GM18508 (cell line): ENCODE data around the gene CPLANE2.
"Not testable (repeated sequence)": the region's sequence is repeated elsewhere in the genome, so short reads cannot be mapped to it uniquely, and the experiment has no call there.

Experiments used
- ATAC-seq: cut with Tn5 transposase; IDR thresholded peaks from one replicate; pipeline ENCODE4 v1.9.1; 2021; ENCODE audit warnings: moderate number of reproducible peaks; ENCODE audit not compliant: insufficient read depth, unreplicated experiment

The CPLANE2 gene, protein sequence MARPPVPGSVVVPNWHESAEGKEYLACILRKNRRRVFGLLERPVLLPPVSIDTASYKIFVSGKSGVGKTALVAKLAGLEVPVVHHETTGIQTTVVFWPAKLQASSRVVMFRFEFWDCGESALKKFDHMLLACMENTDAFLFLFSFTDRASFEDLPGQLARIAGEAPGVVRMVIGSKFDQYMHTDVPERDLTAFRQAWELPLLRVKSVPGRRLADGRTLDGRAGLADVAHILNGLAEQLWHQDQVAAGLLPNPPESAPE

DNA sequence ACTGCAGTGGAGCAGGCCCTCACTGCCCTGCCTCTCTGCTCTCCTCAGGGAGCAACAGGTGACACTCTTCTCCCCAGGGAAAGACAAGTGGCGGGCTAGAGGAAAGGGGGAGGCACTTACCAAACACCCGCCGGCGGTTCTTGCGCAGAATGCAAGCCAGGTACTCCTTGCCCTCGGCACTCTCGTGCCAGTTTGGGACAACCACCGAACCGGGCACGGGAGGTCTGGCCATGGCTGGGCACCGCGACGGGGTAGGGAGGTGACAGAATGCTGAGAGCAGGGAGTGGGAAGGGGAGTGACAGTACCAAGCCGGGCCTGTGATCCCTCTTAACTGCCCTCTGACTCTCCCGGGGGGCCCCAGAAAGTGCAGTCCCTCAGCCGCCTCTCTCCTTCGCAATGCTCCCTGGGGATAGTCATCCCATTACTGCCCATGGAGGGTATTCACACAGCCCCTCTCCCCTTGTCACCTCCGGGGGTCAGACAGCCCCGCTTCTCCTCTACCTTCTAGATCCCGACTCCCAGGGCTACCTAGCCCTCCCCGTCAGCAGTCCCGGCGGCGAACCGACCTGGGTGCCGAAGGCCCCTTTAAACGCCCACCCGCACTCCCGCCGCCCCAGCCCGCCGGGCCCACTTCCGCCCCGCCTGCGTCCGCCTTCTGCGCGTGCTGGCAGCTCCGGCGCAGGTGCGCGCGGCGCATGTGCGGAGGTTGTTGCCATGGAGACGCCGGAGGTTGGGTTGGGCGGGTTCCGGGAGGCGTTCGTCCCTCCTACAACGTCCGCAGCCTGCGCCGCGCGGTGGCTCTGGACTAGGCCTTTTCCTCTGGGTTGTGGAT is at the start of gene CPLANE2:
CPLANE2 (minus strand) TSS at position 673 of the 832 bp plus-strand sequence; CDS start at position 232, 441 bp downstream.
- no peak for ATAC-seq

DNA sequence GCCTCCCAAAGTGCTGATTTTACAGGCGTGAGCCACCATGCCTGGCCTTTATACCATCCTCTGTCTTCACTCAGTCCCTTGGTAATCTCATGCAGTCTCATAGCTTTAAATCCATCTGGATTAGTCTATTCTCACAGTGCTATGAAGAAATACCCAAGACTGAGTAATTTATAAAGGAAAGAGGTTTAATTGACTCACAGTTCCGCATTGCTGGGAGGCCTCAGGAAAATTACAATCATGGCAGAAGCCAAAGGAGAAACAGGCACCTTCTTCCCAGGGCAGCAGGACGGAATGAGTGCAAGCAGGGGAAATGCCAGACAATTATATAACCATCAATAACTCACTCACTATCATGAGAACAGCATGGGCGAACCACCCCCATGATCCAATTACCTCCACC is 49.1 kb upstream of the CPLANE2 start:
- no peak for ATAC-seq

DNA sequence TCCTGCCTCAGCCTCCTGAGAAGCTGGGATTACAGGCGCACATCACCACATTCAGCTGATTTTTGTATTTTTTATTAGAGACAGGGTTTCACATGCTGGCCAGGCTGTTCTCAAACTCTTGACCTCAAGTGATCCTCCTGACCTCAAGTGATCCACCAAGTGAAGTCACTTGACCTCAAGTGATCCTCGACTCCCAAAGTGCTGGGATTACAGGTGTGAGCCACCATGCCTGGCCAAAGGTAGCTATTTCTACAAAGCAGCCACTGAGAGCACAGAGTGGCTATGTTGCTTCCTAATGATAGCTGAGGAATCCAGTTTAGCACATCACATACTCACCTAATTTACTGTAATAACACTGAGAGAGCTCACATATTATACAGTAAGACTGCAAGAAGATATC is 44.8 kb upstream of the CPLANE2 start:
- no peak for ATAC-seq

DNA sequence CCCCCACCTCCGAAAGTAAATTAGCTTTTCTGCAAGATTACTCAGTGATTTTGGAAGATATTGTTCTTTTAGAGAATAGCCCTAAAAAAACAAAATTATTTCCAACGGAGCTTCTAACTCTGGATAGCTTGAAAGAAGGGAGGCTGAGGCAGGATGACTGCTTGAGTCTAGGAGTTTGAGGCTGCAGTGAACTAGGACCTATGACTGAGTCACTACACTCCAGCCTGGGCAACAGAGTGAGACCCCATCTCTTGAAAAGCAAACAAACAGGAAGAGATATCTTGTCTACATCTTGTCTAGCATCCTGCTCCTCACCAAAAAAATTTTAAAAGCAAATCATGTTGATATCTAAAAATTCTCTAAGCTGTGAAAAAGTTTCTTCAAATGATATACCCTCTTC is 42.2 kb upstream of the CPLANE2 start:
- no peak for ATAC-seq

DNA sequence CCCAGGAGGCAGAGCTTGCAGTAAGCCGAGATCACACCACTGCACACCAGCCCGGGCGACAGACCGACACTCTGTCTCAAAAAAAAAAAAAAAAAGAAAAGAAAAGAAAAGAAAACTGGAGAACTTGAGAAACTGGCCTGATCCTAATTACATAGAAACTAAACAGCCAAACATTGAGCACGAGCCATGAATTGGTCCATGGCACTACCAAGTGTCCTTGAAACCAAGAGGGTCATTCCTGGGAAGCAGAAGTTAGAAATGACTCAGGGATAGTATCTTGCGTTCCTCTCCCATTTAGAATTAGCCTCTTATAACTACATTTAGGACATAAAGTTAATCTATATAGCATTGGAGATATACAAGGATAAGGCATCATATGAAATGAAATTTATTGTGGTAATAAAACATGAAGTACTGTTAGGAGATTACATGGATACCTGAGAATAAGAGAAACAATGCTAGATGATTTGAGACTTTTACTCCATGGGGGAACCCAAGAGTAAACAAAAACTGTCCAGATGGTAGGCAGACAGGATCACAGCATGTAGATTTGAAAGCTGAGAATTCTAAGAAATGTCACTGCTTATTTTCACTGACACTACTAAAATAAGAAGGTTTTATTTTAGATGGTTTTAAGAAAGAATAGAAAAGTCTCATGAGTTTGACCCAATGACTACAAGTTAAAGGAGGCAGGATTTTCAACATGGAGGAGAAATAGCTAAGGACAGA is 39.5 kb upstream of the CPLANE2 start:
- no peak for ATAC-seq

DNA sequence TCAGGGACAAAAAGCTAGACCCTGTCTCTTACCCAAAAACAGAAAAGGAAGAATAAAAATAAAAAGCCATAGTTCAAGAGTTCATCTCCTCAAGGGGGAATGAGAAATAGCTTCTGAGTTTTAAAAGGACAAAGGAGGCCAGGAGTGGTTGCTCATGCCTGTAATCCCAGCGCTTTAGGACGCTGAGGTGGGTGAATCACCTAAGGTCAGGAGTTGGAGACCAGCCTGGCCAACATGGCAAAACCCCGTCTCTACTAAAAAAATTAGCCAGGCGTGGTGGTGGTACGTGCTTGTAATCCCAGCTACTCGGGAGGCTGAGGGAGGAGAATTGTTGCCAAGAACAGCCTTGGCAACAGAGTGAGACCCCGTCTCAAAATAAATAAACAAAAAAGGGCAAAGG is 38.6 kb upstream of the CPLANE2 start:
- no peak for ATAC-seq

DNA sequence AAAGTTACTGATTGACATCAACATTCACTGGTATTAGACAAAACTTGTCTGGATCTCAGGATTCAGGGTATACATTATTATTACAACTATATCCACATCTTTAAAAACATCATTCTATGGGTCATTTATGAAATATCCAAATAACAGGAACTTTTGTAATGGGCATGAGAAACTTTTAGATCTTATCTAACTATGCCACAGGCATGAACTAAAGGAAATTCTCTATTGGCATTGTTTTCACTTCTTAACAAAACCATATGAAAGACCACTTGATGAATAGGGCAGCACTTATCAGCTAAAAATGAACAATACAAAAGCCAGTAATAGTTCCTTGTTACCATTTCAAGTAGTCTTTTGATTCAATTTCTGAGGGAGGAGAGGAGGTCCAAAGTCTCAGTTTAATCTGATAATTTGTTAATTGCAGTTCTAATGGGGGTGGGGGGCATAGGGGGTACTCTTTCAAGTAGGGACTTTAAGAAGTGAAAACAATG is 30.8 kb upstream of the CPLANE2 start:
- ATAC-seq: no peak

DNA sequence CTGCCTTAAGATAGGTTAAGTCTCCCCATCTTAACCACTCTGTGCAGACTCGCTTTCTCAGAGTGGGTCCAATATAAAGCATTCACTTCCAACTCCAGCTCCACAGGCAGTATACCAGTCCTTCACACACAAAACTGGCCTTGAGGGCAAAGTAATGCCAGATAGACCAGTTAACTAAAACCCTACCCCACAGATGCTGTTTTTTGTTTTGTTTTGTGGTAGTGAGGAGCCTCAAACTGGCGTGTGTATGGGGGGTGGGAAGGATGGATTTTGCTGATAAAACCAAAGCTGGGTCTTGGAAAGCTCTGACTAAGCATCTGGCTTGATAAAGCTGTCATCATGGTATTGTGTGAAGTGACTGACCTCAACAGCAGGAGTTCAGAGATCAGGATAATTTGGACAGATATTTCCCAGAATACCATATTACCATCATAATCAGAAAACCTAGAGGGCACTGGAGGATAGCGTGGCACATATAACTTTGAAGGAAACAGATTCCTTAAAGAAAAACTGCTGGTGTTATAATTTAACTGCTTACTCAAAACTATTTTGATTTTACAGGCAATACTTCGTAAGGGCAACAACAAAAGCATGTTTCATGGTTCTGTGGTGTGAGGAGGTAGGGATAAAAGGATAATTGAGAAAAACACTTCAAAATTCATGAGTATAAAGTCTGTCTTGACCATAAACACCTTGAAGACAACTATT is 29.6 kb upstream of the CPLANE2 start:
- ATAC-seq: no peak

DNA sequence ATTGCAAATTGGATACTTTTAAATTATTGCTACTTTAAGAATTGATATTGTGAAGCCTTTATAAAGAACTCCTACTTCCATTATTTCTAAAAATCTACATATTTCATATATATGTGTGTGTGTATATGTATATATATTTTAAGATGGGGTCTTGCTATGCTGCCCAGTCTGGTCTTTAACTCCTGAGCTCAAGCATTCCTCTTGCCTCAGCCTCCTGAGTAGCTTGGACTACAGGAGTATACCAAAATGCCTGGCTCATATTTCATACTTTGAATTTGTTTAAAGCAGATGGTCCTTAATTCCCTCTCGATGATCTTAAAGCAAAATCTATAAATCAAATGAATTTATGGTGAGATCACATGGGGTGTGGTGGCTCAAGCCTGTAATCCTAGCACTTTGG is 25.1 kb upstream of the CPLANE2 start:
- ATAC-seq: no peak

GRCh38 chr1:16260814-16261213 is 23.8 kb upstream of the CPLANE2 start:
- ATAC-seq: no peak

DNA sequence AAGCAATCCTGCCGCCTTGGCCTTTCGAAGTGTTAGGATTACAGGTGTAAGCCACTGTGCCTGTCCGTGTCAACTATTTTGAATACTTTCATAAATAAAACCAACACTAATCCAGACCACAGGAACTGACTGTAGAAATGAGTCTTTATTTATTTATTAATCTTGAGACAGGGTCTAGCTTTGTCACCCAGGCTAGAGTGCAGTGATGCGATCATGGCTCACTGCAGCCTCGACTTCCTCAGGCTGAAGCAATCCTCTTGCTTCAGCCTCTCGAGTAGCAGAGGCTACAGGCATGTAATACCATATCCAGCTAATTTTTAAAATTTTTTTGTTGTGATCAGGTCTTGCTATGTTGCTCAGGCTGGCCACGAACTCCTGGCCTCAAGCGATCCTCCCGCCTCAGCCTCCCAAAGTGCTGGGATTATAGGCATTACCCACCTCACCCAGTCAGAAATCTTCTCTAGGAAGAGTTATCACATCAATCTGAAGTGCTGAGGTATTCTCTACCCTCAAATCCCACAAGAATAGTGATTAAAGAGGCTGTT is 21.7 kb upstream of the CPLANE2 start:
- ATAC-seq: no peak

DNA sequence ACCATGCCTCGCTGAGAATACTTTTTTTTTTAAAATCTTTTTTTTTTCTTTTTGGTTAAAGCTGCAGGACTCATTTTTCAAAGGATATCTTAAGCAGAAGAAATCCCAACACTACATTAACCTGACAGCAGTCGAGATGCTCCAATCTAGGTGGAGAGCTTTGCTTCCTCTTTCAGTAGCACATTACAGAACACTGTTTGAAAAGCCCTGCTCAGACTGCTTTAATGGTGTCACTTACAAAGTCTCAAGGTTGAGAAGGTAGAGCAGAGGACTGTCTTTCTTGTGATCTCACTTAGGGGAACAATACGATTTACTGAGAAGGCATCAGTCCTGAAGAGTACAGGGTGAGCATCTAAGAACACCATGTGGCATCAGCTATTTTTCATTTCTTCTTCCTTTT is 21.0 kb upstream of the CPLANE2 start:
- ATAC-seq: no peak

- ATAC-seq: not testable (repeated sequence)
Measured at GRCh38 chr1:16257556-16257955, 20.6 kb upstream of the CPLANE2 start.

GRCh38 chr1:16256478-16256877 is 19.5 kb upstream of the CPLANE2 start:
- ATAC-seq: no peak

DNA sequence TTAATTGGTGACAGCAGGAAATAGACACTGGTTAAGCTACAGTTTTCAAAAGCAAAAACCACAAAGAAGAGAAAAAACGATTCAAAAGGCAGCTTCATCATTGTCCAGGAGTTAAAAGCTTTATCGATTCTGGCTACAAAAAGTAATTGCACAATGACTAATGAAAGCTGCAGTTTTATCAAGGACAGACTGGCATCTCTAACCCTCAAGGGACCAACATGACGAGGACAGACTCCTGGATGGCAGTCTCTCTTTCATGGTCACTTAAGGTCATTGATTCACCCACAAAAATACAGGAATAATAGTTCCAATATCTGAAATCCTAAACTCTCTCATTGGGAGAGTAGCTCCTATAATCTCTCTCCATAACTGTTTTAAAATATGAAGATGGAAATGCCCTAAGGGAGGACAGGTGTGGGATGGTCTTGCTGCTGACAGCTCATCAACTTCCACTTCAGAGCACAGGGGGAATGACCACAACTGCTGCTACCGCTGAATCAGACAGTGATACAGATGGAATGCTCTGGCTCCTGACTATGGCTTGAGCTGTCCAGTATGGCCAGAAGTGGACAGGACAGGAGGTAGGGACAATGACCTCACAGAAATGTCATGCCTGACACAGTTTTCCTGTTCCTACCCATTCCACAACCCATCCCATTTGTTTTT is 17.4 kb upstream of the CPLANE2 start:
- no peak for ATAC-seq

DNA sequence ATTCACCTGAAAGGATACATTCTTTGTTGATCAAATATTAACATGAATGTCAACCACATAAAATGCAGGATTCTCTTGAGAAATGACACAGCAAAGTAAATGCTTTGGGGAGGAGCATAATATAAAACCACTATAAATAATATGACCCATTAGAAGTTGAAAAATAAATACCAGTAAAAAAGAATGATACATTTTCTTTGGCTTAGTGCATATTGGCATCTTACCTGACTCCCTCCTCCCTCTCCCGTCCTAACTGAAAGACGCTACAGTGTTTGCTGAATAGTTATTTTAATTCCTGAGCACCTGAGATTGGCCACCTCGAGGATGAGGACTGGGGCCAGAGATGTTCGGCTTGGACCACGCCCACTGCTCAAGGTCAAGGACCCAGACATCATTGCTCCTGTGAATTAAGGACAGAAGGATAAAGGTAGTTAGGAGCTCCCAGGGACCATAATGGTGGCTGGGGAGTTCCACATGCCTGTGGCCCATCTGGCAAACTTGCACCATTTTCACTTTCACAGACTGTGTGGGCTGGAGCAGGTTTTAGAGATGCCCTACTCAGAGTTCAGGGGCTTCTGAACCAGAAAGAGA is 16.4 kb upstream of the CPLANE2 start:
- ATAC-seq: no peak

DNA sequence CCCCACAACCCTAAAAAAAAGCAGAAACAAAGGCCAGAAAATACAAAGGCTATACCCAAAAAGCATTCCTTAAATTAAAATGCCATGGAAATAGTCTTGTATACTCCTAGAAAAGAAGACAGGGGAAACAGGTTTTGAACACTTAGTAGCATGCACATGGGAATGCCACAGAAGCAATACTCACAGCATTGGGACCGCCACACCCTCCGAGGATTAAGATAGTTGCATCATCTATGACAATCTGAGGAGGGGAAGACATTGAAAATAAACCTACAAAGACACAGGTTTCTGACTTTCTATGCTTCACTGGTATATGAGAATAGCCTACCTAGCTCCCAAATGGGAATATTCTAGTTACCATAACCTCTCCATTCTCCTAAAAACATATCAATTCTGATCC is 15.9 kb upstream of the CPLANE2 start:
- ATAC-seq: no peak

- ATAC-seq: no peak
Measured at GRCh38 chr1:16251381-16251780, 14.4 kb upstream of the CPLANE2 start.

- ATAC-seq: no peak
Measured at GRCh38 chr1:16250524-16251251, 13.7 kb upstream of the CPLANE2 start.
